Measurements from ENCODE around the gene ARHGAP24. TPM values are rescaled to one million over a fixed set of nuclear protein-coding genes. Genes with fewer than 3 reads are reported as not detected.

ARHGAP24 gene
- total RNA-seq (2014; rRNA removed; shearing (Covaris generic)) = 2.8 and 6.1 TPM in 2 replicates

GRCh38 chr4:85474818-85475630, at the start of gene ARHGAP24:
Gene ARHGAP24, plus strand, starts transcription at chr4:85475150.
- DNase-seq (ENCODE audit: low read depth) = peak; percentile 85

GRCh38 chr4:85426366-85426765, 48.6 kb upstream of the ARHGAP24 start:
- DNase-seq (ENCODE audit: low read depth) = no peak

GRCh38 chr4:85427123-85427522, 47.8 kb upstream of the ARHGAP24 start:
- no peak for DNase-seq (ENCODE audit: low read depth)

GRCh38 chr4:85430226-85430625, 44.7 kb upstream of the ARHGAP24 start:
- no peak for DNase-seq (ENCODE audit: low read depth)

GRCh38 chr4:85430697-85431096, 44.3 kb upstream of the ARHGAP24 start:
- no peak for DNase-seq (ENCODE audit: low read depth)

- no peak for DNase-seq (ENCODE audit: low read depth)
Measured at GRCh38 chr4:85431156-85431555, 43.8 kb upstream of the ARHGAP24 start.

GRCh38 chr4:85431881-85432485, 43.0 kb upstream of the ARHGAP24 start:
- DNase-seq (ENCODE audit: low read depth) = no peak

- DNase-seq (ENCODE audit: low read depth) = no peak
Measured at GRCh38 chr4:85445050-85445639, 29.8 kb upstream of the ARHGAP24 start.

GRCh38 chr4:85446141-85446861, 28.6 kb upstream of the ARHGAP24 start:
- DNase-seq (ENCODE audit: low read depth) = no peak

- DNase-seq (ENCODE audit: low read depth) = no peak
Measured at GRCh38 chr4:85448906-85449890, 25.8 kb upstream of the ARHGAP24 start.

- DNase-seq (ENCODE audit: low read depth) = no peak
Measured at GRCh38 chr4:85452058-85452731, 22.8 kb upstream of the ARHGAP24 start.

- no peak for DNase-seq (ENCODE audit: low read depth)
Measured at GRCh38 chr4:85455942-85456341, 19.0 kb upstream of the ARHGAP24 start.

GRCh38 chr4:85457752-85458467, 17.0 kb upstream of the ARHGAP24 start:
- DNase-seq (ENCODE audit: low read depth) = no peak

- DNase-seq (ENCODE audit: low read depth) = no peak
Measured at GRCh38 chr4:85459736-85460135, 15.2 kb upstream of the ARHGAP24 start.

GRCh38 chr4:85474356-85474755, 594 bp upstream of the ARHGAP24 start:
- no peak for DNase-seq (ENCODE audit: low read depth)

GRCh38 chr4:85475631-85476233, 782 bp downstream of the ARHGAP24 start:
- no peak for DNase-seq (ENCODE audit: low read depth)

GRCh38 chr4:85476381-85476780, 1.4 kb downstream of the ARHGAP24 start:
- no peak for DNase-seq (ENCODE audit: low read depth)

- no peak for DNase-seq (ENCODE audit: low read depth)
Measured at GRCh38 chr4:85477534-85477933, 2.6 kb downstream of the ARHGAP24 start.

- DNase-seq (ENCODE audit: low read depth) = no peak
Measured at GRCh38 chr4:85478576-85478975, 3.6 kb downstream of the ARHGAP24 start.

All from Daoy (cell line).